Common myeloid progenitor, CD34-positive (primary cell): ENCODE measurements around the gene CEBPA.

Experiments used
- CTCF ChIA-PET: fragments of 350-600 bp; sonication (Branson Sonifier 250); formaldehyde crosslinking; loops from one replicate; lab custom pipeline; 2021; ENCODE audit warnings: antibody characterized with exemption; lab: Charles Lee
- POLR2A ChIA-PET: fragments of 350-600 bp; sonication (Branson Sonifier 250); formaldehyde crosslinking; loops from one replicate; lab custom pipeline; 2021; ENCODE audit warnings: antibody characterized with exemption; lab: Charles Lee
- DNase-seq, 3 donors: peaks; one replicate each; pipeline versions ENCODE4 v3.0.0 to v3.0.0-alpha.2; 2013
- H3K27ac ChIP-seq, 2 experiments: 1 replicate in 1 of 2; 2 replicates in 1 of 2; pipeline ENCODE4 v1.7.0; 2013; ENCODE audit warnings: inconsistent platforms in 2 of 2, low read length in 2 of 2, mild to moderate bottlenecking in 2 of 2, low read depth in 1 of 2, moderate library complexity in 1 of 2; ENCODE audit not compliant: severe bottlenecking in 2 of 2, insufficient read depth in 1 of 2, poor library complexity in 1 of 2
- H3K27me3 ChIP-seq, 5 experiments: replicated peaks in 2 of 5; 1 replicate in 3 of 5; 2 replicates in 2 of 5; pipeline versions ENCODE4 v1.6.1 to v1.7.0; 2013; ENCODE audit warnings: low read length in 4 of 5, mild to moderate bottlenecking in 2 of 5, moderate library complexity in 2 of 5, inconsistent platforms in 1 of 5; ENCODE audit not compliant: insufficient read depth in 5 of 5, control insufficient read depth in 4 of 5
- H3K36me3 ChIP-seq, 4 experiments: 1 replicate in 2 of 4; 2 replicates in 2 of 4; pipeline versions ENCODE4 v1.6.1 to v1.7.0; 2013; ENCODE audit warnings: low read length in 3 of 4, control low read depth in 1 of 4, mild to moderate bottlenecking in 1 of 4; ENCODE audit not compliant: control insufficient read depth in 4 of 4, insufficient read depth in 4 of 4
- H3K4me1 ChIP-seq, 4 experiments: 1 replicate in 3 of 4; 2 replicates in 1 of 4; pipeline versions ENCODE4 v1.6.1 to v1.7.1; 2013; ENCODE audit warnings: low read length in 3 of 4, mild to moderate bottlenecking in 3 of 4, control low read depth in 1 of 4, inconsistent platforms in 1 of 4, moderate library complexity in 1 of 4; ENCODE audit not compliant: control insufficient read depth in 4 of 4, insufficient read depth in 4 of 4; ENCODE audit errors: control extremely low read depth in 1 of 4
- H3K4me3 ChIP-seq, 7 experiments: 1 replicate in 4 of 7; 2 replicates in 3 of 7; pipeline versions ENCODE4 v1.5.1 to v1.7.0; 2013; ENCODE audit warnings: mild to moderate bottlenecking in 7 of 7, low read length in 6 of 7, moderate library complexity in 6 of 7, inconsistent platforms in 2 of 7, low read depth in 2 of 7, control low read depth in 1 of 7; ENCODE audit not compliant: insufficient read depth in 4 of 7, control insufficient read depth in 1 of 7; ENCODE audit errors: extremely low read depth in 1 of 7
- H3K9me3 ChIP-seq, 5 experiments: 1 replicate in 4 of 5; 2 replicates in 1 of 5; pipeline versions ENCODE4 v1.6.1 to v1.7.1; 2013; ENCODE audit warnings: low read length in 4 of 5, mild to moderate bottlenecking in 2 of 5, inconsistent platforms in 1 of 5, low read depth in 1 of 5, moderate library complexity in 1 of 5; ENCODE audit not compliant: control insufficient read depth in 4 of 5, insufficient read depth in 2 of 5; ENCODE audit errors: control extremely low read depth in 1 of 5
- WGBS: methylation state at CpG from one replicate; pipeline ENCODE4 v1.1.5; 2013; ENCODE audit not compliant: insufficient coverage; 5-methylcytosine and 5-hydroxymethylcytosine counted together

Gene CEBPA

DNA sequence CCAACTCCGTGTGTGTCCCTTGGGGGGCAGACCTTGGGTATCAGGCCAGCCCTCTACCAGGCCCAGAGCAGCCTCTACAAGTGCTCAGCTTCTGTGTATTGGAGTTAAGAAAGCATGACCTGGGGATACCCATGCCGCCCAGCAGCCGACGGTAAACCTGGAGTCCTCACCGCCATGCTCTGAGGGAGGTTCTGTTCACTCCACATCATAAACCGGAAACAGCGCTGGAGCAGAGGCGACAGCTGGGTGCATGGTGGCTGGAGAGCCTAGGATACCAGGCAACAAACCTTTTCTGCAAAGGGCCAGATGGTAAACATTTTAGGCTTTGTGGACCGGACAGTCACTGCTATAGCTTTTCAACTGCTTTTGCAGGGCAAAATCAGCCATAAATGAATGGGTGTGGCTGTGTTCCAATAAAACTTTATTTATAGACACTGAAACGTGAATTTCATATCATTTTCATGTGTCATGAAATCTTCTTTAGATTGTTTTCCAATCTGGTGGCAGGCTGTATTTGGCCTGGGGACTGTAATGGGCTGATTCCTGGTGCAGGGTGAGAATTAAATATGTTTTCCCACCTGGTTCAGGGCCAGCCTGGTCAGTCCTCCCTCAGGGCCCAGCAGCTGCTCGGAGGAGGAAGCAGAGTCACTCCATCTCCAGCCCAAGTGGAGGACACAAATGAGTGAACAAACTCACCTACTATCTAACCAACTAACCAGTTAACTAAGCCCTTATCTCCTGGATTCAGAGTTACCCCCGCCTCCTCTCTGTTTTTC lies 30.9 kb downstream of the CEBPA start:
- POLR2A ChIA-PET = interaction anchor here (0.6 kb wide), 1 partner anchor 11 kb away, joined by 3 read pairs; no protein-coding TSS in a partner anchor
- Histone ChIP-seq H3K4me1 (peaks cover 2 to 50% (median 34%) of the 10 kb centered on the region in 4 experiments), H3K27me3 (no peaks in the 10 kb centered on the region), H3K9me3 (no peaks in the 10 kb centered on the region), H3K36me3 (no peaks in the 10 kb centered on the region), H3K4me3 (no peak overlapping the region), H3K27ac (no peak overlapping the region)
- CTCF ChIA-PET = no interaction called here
- 88% methylated on average over 10 of the region's 12 CpGs for WGBS
- no peak for DNase-seq

DNA sequence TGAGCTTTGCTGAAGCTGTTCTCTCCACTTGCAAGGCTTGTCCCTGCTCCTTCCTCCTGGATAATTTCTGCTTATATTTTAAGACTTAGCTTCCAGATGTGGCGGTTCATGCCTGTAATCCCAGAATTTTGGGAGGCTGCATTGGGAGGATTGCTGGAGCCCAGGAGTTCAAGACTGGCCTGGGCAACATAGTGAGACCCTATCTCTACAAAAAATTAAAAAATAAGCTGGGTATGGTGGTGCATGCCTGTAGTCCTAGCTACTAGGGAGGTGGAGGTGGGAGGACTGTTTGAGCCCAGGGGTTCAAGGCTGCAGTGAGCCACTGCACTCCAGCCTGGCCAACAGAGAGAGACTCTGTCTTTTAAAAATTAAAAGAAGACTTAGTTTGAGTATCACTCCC lies 31.6 kb downstream of the CEBPA start:
- WGBS = no CpG with 5 or more reads among the region's 1 CpG
- Histone ChIP-seq H3K36me3 (no peaks in the 10 kb centered on the region), H3K4me1 (peaks cover 2 to 53% (median 34%) of the 10 kb centered on the region in 4 experiments), H3K27me3 (no peaks in the 10 kb centered on the region), H3K27ac (no peak overlapping the region), H3K9me3 (no peaks in the 10 kb centered on the region), H3K4me3 (no peak overlapping the region)
- POLR2A ChIA-PET = no interaction called here
- DNase-seq = no peak
- CTCF ChIA-PET = interaction anchor here (1.3 kb wide), 2 partner anchors 21 to 29 kb away, joined by 4 to 5 read pairs; no protein-coding TSS in a partner anchor

- H3K4me1 ChIP-seq = peaks cover 2 to 57% (median 38%) of the 10 kb centered on the region in 4 experiments
- 98% methylated on average over 6 of the region's 10 CpGs for WGBS
- no peaks in the 10 kb centered on the region for H3K27me3 ChIP-seq
- no peak overlapping the region for H3K27ac ChIP-seq
- DNase-seq = no peak
- no peak overlapping the region for H3K4me3 ChIP-seq
- POLR2A ChIA-PET = interaction anchor here (0.9 kb wide), 1 partner anchor 34 kb away, joined by 3 read pairs; the partner anchor contains the start of gene CEBPA
- H3K36me3 ChIP-seq = no peaks in the 10 kb centered on the region
- no peaks in the 10 kb centered on the region for H3K9me3 ChIP-seq
- CTCF ChIA-PET = interaction anchor here (1.5 to 2.2 kb wide), 2 partner anchors 18 to 27 kb away, joined by 4 to 5 read pairs; no protein-coding TSS in a partner anchor
These were observed 33.3 kb downstream of the CEBPA start for GRCh38 chr19:33269016-33269415.

- H3K4me1 ChIP-seq = peaks cover 0 to 54% (median 36%) of the 10 kb centered on the region in 4 experiments
- H3K36me3 ChIP-seq = no peaks in the 10 kb centered on the region
- POLR2A ChIA-PET = interaction anchor here (0.9 kb wide), 1 partner anchor 34 kb away, joined by 3 read pairs; the partner anchor contains the start of gene CEBPA
- H3K27ac ChIP-seq = no peak overlapping the region
- CTCF ChIA-PET = interaction anchor here (2.2 kb wide), 2 partner anchors 28 to 35 kb away, joined by 5 to 9 read pairs; partner anchors contain the start of gene CEBPA
- no peaks in the 10 kb centered on the region for H3K27me3 ChIP-seq
- H3K4me3 ChIP-seq = no peak overlapping the region
- 83% methylated on average over 19 of the region's 22 CpGs for WGBS
- no peaks in the 10 kb centered on the region for H3K9me3 ChIP-seq
- peak in 2 of 3 donors; percentile 51 to 55 for DNase-seq
These were observed 34.0 kb downstream of the CEBPA start for GRCh38 chr19:33268162-33268991.

DNA sequence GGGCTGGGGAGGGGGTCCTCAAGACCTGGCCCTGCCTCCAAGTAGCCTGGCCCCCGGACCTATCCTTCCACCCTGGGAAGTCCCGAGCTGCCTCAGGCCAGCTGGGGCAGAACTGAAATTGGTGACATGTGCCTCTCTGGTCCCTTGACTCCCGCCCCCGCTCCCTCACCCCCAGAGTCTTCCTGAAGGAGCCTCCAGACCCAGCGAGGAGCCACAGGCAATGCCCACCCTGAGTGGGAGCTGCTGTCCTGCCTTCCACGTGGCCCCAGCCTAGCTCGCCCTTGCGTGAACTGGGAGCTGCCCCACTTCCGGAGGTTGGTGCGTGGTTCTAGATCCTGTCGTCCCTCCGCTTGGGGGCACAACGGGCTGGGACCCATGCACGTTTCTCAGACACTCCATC lies 34.6 kb downstream of the CEBPA start:
- DNase-seq = no peak
- no peaks in the 10 kb centered on the region for H3K9me3 ChIP-seq
- WGBS = 95% methylated on average over 13 of the region's 14 CpGs
- no peak overlapping the region for H3K4me3 ChIP-seq
- H3K4me1 ChIP-seq = peaks cover 0 to 57% (median 40%) of the 10 kb centered on the region in 4 experiments
- CTCF ChIA-PET = interaction anchor here (2.2 kb wide), 2 partner anchors 28 to 35 kb away, joined by 5 to 9 read pairs; partner anchors contain the start of gene CEBPA
- no peaks in the 10 kb centered on the region for H3K36me3 ChIP-seq
- no peaks in the 10 kb centered on the region for H3K27me3 ChIP-seq
- no peak overlapping the region for H3K27ac ChIP-seq
- POLR2A ChIA-PET = no interaction called here

GRCh38 chr19:33266974-33267484 lies 35.3 kb downstream of the CEBPA start:
- CTCF ChIA-PET = interaction anchor here (0.9 to 2.2 kb wide), 4 partner anchors 10 to 36 kb away, joined by 3 to 9 read pairs (median 4); partner anchors contain the start of gene CEBPA
- no peaks in the 10 kb centered on the region for H3K9me3 ChIP-seq
- H3K4me3 ChIP-seq = no peak overlapping the region
- POLR2A ChIA-PET = no interaction called here
- H3K36me3 ChIP-seq = no peaks in the 10 kb centered on the region
- H3K4me1 ChIP-seq = peaks cover 0 to 63% (median 42%) of the 10 kb centered on the region in 4 experiments
- no peak overlapping the region for H3K27ac ChIP-seq
- DNase-seq = no peak
- WGBS = 69% methylated on average over 9 of the region's 20 CpGs
- H3K27me3 ChIP-seq = no peaks in the 10 kb centered on the region
